IPS-NIHi7 (cell line): ENCODE measurements around the gene IPPK.

Source experiments
- DNase-seq: peaks from one replicate; pipeline ENCODE4 v3.0.0; 2012; ENCODE audit warnings: mixed read lengths; ENCODE audit errors: extremely low spot score

IPPK gene

GRCh38 chr9:92614763-92615461 lies 55.0 kb downstream of the IPPK start:
- no peak for DNase-seq

GRCh38 chr9:92614123-92614510 lies 55.8 kb downstream of the IPPK start:
- DNase-seq = no peak

GRCh38 chr9:92613268-92614122 lies 56.4 kb downstream of the IPPK start:
- no peak for DNase-seq

- no peak for DNase-seq
Measured at GRCh38 chr9:92612816-92613215, 57.1 kb downstream of the IPPK start.

GRCh38 chr9:92612292-92612691 lies 57.6 kb downstream of the IPPK start:
- no peak for DNase-seq

GRCh38 chr9:92611621-92612285 lies 58.2 kb downstream of the IPPK start:
- no peak for DNase-seq

- no peak for DNase-seq
Measured at GRCh38 chr9:92610470-92611420, 59.2 kb downstream of the IPPK start.

- DNase-seq = no peak
Measured at GRCh38 chr9:92608909-92609445, 61.0 kb downstream of the IPPK start.

GRCh38 chr9:92608241-92608908 lies 61.6 kb downstream of the IPPK start:
- no peak for DNase-seq

GRCh38 chr9:92607773-92608172 lies 62.2 kb downstream of the IPPK start:
- no peak for DNase-seq

GRCh38 chr9:92607088-92607487 lies 62.8 kb downstream of the IPPK start:
- DNase-seq = no peak

- DNase-seq = no peak
Measured at GRCh38 chr9:92605224-92605623, 64.7 kb downstream of the IPPK start.

GRCh38 chr9:92603990-92604389 lies 65.9 kb downstream of the IPPK start:
- no peak for DNase-seq

- DNase-seq = no peak
Measured at GRCh38 chr9:92603100-92603499, 66.8 kb downstream of the IPPK start.

- no peak for DNase-seq
Measured at GRCh38 chr9:92602413-92602812, 67.5 kb downstream of the IPPK start.

- DNase-seq = no peak
Measured at GRCh38 chr9:92601451-92601850, 68.5 kb downstream of the IPPK start.

GRCh38 chr9:92600462-92601261 lies 69.3 kb downstream of the IPPK start:
- no peak for DNase-seq

GRCh38 chr9:92599938-92600461 lies 69.9 kb downstream of the IPPK start:
- no peak for DNase-seq

- DNase-seq = no peak
Measured at GRCh38 chr9:92598382-92598781, 71.5 kb downstream of the IPPK start.

GRCh38 chr9:92595930-92596329 lies 74.0 kb downstream of the IPPK start:
- DNase-seq = no peak
